NOMO-1 (cell line): ENCODE results near the gene ATP6V1B1.

ENCODE experiments used
- DNase-seq, 2 experiments: peaks; one replicate each; lab custom pipeline; 2025; ENCODE audit not compliant: unreplicated experiment in 2 of 2; lab: John Stamatoyannopoulos, UW

Gene ATP6V1B1

GRCh38 chr2:70926042-70926441, 9.7 kb upstream of the ATP6V1B1 start:
- no peak for DNase-seq

GRCh38 chr2:70927138-70927537, 8.6 kb upstream of the ATP6V1B1 start:
- no peak for DNase-seq

- no peak for DNase-seq
Measured at GRCh38 chr2:70927641-70928040, 8.1 kb upstream of the ATP6V1B1 start.

- no peak for DNase-seq
Measured at GRCh38 chr2:70928366-70928765, 7.3 kb upstream of the ATP6V1B1 start.

- DNase-seq, result no peak
Measured at GRCh38 chr2:70930371-70931329, 5.0 kb upstream of the ATP6V1B1 start.

GRCh38 chr2:70931376-70932000, 4.2 kb upstream of the ATP6V1B1 start:
- no peak for DNase-seq

GRCh38 chr2:70932631-70933230, 3.0 kb upstream of the ATP6V1B1 start:
- DNase-seq, result no peak

- no peak for DNase-seq
Measured at GRCh38 chr2:70934981-70935380, 719 bp upstream of the ATP6V1B1 start.

GRCh38 chr2:70936165-70936978, 672 bp downstream of the ATP6V1B1 start:
- no peak for DNase-seq

- DNase-seq, result no peak
Measured at GRCh38 chr2:70936979-70937811, 1.5 kb downstream of the ATP6V1B1 start.

GRCh38 chr2:70937866-70938585, 2.3 kb downstream of the ATP6V1B1 start:
- DNase-seq, result no peak

GRCh38 chr2:70938586-70938950, 2.9 kb downstream of the ATP6V1B1 start:
- no peak for DNase-seq

GRCh38 chr2:70939001-70939838, 3.5 kb downstream of the ATP6V1B1 start:
- no peak for DNase-seq

GRCh38 chr2:70939839-70940580, 4.3 kb downstream of the ATP6V1B1 start:
- no peak for DNase-seq

- DNase-seq, result no peak
Measured at GRCh38 chr2:70941186-70941585, 5.5 kb downstream of the ATP6V1B1 start.

- no peak for DNase-seq
Measured at GRCh38 chr2:70941701-70942100, 6.0 kb downstream of the ATP6V1B1 start.

- DNase-seq, result no peak
Measured at GRCh38 chr2:70942396-70943204, 6.9 kb downstream of the ATP6V1B1 start.
